Heart left ventricle (tissue), 13 donors: ENCODE measurements around the gene PLXNC1.

ENCODE experiments used
- CTCF ChIP-seq, 12 donors: fragments of 200-600 bp; sonication (generic) in 4 of 12; IDR thresholded peaks; one replicate each; pipeline versions ENCODE4 v1.5.0 to v1.8.0; 2018 to 2022; ENCODE audit warnings: antibody characterized with exemption in 12 of 12, mild to moderate bottlenecking in 5 of 12
- POLR2A ChIP-seq, 2 donors: fragments of 450-650 bp; IDR thresholded peaks; one replicate each; pipeline ENCODE4 v1.6.1; 2017; ENCODE audit warnings: antibody characterized with exemption in 2 of 2, mild to moderate bottlenecking in 2 of 2, moderate library complexity in 2 of 2
- donor health status: ischemic (EF 13 %, LVEDD 7.1; RV severe dilation, severe dysfunction).
- donor health status: DM: no; HTN: yes; CAD: no.
- donor health status: DM: no; HTN: no; CAD: no.
- donor health status: ischemic (EF 25% LVEDD 6.9; RV normal size, moderate dysfunction).
- donor health status: ischemic (EF 25% LVEDD 5.7; RV mildly dilated, moderate dysfunction).
- donor health status: ischemic (EF 35%, LVEDD 5.7; RV mildly dilated, moderate dysfunction).
- donor health status: nonischemic (EF 11% LVEDD 7.7; RV severe dilation, severe dysfunction).
- donor health status: DM: yes; HTN: yes; CAD: no.
- donor health status: PGD.
- donor health status: ischemic (EF 29% LVEDD 5.4; RV normal size, mild dysfunction).
- donor health status: nonischemic (EF 23%, LVEDD 6.1; RV moderate dilation, normal function).

- TF ChIP-seq CTCF (IDR thresholded peaks at IDR 0.05) (no peak), POLR2A (IDR thresholded peaks at IDR 0.05) (no peak)
These were observed 59.1 kb downstream of the PLXNC1 start for GRCh38 chr12:94207467-94207848.
